ENCODE data around the gene UCN2. TPM values are rescaled to one million over a fixed set of nuclear protein-coding genes. Genes with fewer than 3 reads are reported as not detected.

UCN2 gene
- total RNA-seq, 1 donor from 2014 or later: not detected

DNA sequence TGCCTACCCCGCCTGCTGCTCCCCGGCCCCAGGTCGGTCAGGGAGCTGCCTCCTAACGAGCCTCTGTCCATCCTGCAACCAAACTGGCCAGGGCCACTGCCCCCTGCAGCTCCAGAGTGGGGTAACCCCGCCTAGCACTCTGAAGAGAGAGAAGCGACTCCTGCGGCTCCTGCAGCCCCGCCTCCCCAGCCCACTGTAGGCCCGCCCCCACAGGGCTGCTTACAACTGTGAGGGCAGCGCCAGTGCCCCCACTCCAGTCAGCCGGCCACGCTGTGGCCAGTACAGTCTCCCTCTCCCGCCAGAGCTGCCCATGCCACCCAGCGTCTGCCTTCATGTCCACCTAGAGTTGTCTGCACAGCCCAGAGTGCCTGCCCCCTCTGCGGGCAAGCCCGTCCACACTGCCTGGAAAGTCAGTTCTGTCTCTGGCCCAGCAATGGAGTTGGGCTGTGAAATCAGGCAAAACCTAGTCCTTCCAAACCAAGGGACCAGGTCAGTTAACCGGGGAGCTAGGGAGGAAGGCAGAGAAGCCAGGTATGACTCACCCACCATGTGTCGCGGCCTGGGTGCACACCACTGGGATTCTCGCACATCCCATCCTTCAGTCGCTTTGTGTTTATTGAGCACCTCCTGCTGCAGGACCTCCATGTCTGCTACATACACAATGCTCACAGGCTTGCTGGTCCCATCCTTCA is 2.4 kb downstream of the UCN2 start:
- no peak overlapping the region for H3K27ac ChIP-seq
- TF ChIP-seq, protein P1, sequence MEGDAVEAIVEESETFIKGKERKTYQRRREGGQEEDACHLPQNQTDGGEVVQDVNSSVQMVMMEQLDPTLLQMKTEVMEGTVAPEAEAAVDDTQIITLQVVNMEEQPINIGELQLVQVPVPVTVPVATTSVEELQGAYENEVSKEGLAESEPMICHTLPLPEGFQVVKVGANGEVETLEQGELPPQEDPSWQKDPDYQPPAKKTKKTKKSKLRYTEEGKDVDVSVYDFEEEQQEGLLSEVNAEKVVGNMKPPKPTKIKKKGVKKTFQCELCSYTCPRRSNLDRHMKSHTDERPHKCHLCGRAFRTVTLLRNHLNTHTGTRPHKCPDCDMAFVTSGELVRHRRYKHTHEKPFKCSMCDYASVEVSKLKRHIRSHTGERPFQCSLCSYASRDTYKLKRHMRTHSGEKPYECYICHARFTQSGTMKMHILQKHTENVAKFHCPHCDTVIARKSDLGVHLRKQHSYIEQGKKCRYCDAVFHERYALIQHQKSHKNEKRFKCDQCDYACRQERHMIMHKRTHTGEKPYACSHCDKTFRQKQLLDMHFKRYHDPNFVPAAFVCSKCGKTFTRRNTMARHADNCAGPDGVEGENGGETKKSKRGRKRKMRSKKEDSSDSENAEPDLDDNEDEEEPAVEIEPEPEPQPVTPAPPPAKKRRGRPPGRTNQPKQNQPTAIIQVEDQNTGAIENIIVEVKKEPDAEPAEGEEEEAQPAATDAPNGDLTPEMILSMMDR (IDR thresholded peaks at IDR 0.05): peak; percentile 27
- peaks cover 27% of the 10 kb centered on the region for H3K4me1 ChIP-seq
- no peaks in the 10 kb centered on the region for H3K9me3 ChIP-seq
- peak overlapping the region; percentile 23 for H3K4me3 ChIP-seq
- intact Hi-C loops (cut with DNase I): no loop called here
- H3K27me3 ChIP-seq: no peaks in the 10 kb centered on the region
- peak; percentile 83 for DNase-seq
- H3K36me3 ChIP-seq: no peaks in the 10 kb centered on the region
- peak; percentile 18 for ATAC-seq

DNA sequence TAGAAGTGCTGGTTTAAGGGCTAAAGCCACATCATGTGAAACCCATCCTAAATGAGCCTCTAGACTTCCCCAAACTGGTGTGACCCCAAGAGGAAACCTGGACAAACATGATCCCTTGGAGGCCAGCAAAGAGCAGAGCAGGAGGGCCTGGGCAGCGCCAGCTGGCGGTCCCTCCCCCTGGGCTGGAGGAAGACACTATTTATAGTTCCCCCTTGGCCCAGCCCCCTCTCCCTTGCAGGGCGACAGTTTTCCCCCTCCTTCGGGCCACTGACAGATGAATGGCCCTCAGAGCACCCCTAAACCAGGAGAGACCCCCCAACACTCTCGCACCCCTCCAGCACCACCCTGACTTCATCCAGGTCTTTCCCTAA is 2.9 kb downstream of the UCN2 start:
- DNase-seq (no peak), ATAC-seq (no peak)
- Histone ChIP-seq H3K27me3 (no peaks in the 10 kb centered on the region), H3K4me3 (peak overlapping the region; percentile 23), H3K36me3 (no peaks in the 10 kb centered on the region), H3K4me1 (peaks cover 31% of the 10 kb centered on the region), H3K27ac (no peak overlapping the region), H3K9me3 (no peaks in the 10 kb centered on the region)
- intact Hi-C loops (cut with DNase I): no loop called here
- TF ChIP-seq, protein P1 (IDR thresholded peaks at IDR 0.05): no peak

DNA sequence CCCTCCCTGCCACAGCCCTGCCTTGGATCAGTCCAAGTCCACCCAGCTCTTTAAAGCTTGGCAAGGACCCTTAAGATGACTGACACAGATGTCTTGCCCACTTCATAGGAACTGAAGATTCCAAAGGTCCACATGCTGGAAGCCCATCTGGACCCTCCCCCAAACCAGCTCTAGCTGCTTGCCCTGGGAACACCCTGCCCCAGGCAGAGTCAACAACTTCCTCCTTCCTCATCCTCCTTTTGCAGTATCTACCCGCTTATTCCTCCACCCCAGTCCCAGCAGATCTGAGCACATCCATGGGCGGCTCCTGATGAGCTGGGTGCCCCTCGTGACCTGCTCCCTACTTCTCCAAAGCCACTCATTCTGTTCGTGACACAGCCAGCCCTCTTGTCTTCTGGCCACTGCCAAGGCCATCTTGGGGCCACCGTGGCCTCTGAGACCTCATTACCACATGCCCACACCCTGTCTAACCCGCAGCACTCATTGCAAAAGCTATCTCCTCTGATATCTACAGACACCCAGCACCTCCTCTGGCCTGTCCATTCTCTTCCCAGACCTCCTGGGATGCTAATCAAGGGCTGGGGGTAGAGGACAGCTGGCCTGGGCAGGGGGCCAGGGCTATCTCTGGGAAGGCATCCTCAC is 5.0 kb downstream of the UCN2 start:
- H3K4me3 ChIP-seq: no peak overlapping the region
- intact Hi-C loops (cut with DNase I): no loop called here
- DNase-seq: peak; percentile 86

DNA sequence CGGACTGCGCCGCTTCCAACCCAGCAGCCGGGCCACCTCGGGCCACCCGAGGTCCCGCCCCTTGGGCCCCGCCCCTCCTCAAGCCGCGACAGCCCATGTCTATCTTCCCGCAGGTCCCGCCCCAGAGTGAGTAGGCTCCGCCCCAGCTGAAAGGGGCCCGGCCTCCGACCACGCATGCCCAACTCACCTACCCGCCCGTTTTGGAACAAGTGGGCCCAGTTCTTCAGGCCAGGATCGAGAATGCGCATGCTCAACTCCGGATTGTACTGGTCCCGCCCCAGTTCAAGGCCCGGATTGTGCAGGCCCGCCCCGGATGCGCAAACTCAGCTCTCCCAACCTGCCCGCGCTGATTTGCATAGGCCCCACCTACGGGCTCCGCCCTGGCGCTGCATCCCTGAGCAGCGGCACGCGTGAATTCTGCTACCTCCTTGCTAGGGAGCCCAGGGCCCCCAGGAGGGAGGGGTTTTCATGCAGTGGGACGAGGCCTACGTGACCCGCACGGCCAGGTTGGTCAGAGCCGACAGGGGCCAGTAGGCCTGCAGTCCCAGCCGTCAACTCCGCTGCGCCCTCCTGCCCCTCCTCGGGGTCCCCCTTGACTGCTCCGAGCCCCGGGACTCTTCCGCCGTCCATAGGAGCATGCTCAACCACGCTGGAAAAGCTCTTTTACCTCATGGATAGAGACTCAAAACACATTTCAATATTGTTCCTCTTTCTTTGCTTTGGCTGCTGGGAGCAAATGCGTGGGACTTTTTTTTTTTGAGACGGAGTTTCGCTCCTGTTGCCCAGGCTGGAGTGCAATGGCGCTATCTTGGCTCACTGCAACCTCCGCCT is 6.6 kb downstream of the UCN2 start, which contains the start of gene PFKFB4:
PFKFB4 (minus strand) TSS at position 8 of the 831 bp plus-strand sequence. CDS start 26 bp downstream, outside the sequence.
- Histone ChIP-seq H3K9me3 (no peaks in the 10 kb centered on the region), H3K4me3 (peak within 1 kb of the TSS; percentile 68), H3K36me3 (no peaks in the 10 kb centered on the region), H3K27me3 (no peaks in the 10 kb centered on the region), H3K4me1 (peaks cover 27% of the 10 kb centered on the region), H3K27ac (peak within 1 kb of the TSS; percentile 76)
- intact Hi-C loops (cut with DNase I): no loop called here
- ATAC-seq (peak; percentile 89), DNase-seq (peak; percentile 100)
- TF ChIP-seq, protein P1 (IDR thresholded peaks at IDR 0.05): peak; percentile 17

More for the DNA sequence above, 5.0 kb downstream of the UCN2 start:
- Histone ChIP-seq H3K36me3 (no peaks in the 10 kb centered on the region), H3K27me3 (no peaks in the 10 kb centered on the region), H3K4me1 (peaks cover 27% of the 10 kb centered on the region), H3K9me3 (no peaks in the 10 kb centered on the region), H3K27ac (peak overlapping the region; percentile 42)
- ATAC-seq: peak; percentile 48
- TF ChIP-seq, protein P1 (IDR thresholded peaks at IDR 0.05): no peak

DNA sequence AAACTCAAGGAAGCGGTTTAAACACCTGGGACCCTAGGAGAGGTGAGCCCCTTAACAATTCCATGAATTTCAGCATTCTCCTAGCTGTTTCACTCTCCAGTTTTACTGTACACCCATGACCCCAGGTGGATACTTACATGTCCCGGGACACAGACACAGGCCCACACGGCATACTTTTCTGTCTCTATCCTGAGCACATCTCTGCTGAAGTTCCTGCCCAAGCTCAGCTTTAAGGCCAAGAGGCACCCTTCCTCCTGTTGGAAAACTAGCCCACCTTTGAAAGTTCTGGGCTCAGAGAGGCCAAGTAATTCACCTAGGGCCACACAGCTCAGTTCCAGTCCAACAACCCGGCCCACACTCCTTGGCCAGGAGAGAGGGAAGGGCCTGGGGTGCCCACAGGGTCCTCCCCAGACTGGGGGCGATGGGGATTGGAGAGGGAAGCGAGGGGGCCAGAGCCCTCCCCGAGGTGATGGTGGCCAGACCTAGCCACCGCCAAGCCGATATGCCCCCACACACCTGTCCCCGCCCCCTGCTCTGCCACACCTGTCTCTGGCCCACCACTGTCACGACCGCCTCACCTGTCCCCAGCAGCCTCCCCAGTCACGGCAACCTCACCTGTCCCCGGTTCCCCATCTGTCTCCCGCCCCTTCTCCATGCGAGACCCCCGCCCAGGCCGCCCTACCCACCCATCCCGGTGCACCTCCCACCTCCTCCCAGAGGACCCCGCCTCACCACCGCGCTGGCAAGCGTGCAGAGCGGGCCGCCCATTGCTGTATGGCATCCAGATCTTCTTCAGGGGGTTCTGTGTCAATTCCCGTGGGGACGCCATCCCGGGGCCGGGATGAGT is 7.4 kb downstream of the UCN2 start:
- TF ChIP-seq, protein P1 (IDR thresholded peaks at IDR 0.05): no peak
- Histone ChIP-seq H3K4me3 (peak overlapping the region; percentile 68), H3K4me1 (peaks cover 27% of the 10 kb centered on the region), H3K27me3 (no peaks in the 10 kb centered on the region), H3K27ac (peak overlapping the region; percentile 42), H3K9me3 (no peaks in the 10 kb centered on the region), H3K36me3 (no peaks in the 10 kb centered on the region)
- intact Hi-C loops (cut with DNase I): no loop called here
- DNase-seq (no peak), ATAC-seq (no peak)

Measured in upper lobe of right lung (tissue), 1 donor.